HEK293 (cell line): ENCODE measurements around the gene NTMT1.

Source experiments
- GLIS2 ChIP-seq: fragments of 450-650 bp; formaldehyde crosslinking; IDR thresholded peaks from 2 replicates; pipeline ENCODE4 v1.5.1; 2016; ENCODE audit warnings: missing biosample characterization, missing genetic modification characterization
- HOXC10 ChIP-seq: sonication (generic); formaldehyde crosslinking; IDR thresholded peaks from 2 replicates; pipeline ENCODE4 v1.8.1; 2023; ENCODE audit warnings: mild to moderate bottlenecking, missing genetic modification reagents
- KLF8 ChIP-seq: fragments of 450-650 bp; formaldehyde crosslinking; IDR thresholded peaks from 2 replicates; pipeline ENCODE4 v1.5.1; 2016; ENCODE audit warnings: missing biosample characterization, missing genetic modification characterization
- KLF9 ChIP-seq: fragments of 450-650 bp; formaldehyde crosslinking; IDR thresholded peaks from 2 replicates; pipeline ENCODE4 v1.5.1; 2016; ENCODE audit warnings: missing biosample characterization, missing genetic modification characterization, low read depth
- PATZ1 ChIP-seq: fragments of 450-650 bp; formaldehyde crosslinking; IDR thresholded peaks from 2 replicates; pipeline ENCODE4 v1.5.1; 2016; ENCODE audit warnings: missing biosample characterization, missing genetic modification characterization
- PRDM10 ChIP-seq: fragments of 450-650 bp; formaldehyde crosslinking; IDR thresholded peaks from 2 replicates; pipeline ENCODE4 v1.5.1; 2016; ENCODE audit warnings: missing biosample characterization, missing genetic modification characterization
- ZBTB48 ChIP-seq: fragments of 450-650 bp; formaldehyde crosslinking; IDR thresholded peaks from 2 replicates; pipeline ENCODE4 v1.5.1; 2016; ENCODE audit warnings: missing biosample characterization, missing genetic modification characterization
- ZBTB49 ChIP-seq: fragments of 450-650 bp; formaldehyde crosslinking; IDR thresholded peaks from 2 replicates; pipeline ENCODE4 v1.5.1; 2016; ENCODE audit warnings: missing biosample characterization, missing genetic modification characterization, low read depth
- ZFP69B ChIP-seq: fragments of 450-650 bp; formaldehyde crosslinking; IDR thresholded peaks from 2 replicates; pipeline ENCODE4 v1.5.1; 2016; ENCODE audit warnings: missing biosample characterization, missing genetic modification characterization
- ZNF146 ChIP-seq: fragments of 450-650 bp; formaldehyde crosslinking; IDR thresholded peaks from 2 replicates; pipeline ENCODE4 v1.5.1; 2016; ENCODE audit warnings: missing biosample characterization, missing genetic modification characterization
- ZNF2 ChIP-seq: fragments of 450-650 bp; formaldehyde crosslinking; IDR thresholded peaks from 2 replicates; pipeline ENCODE4 v1.5.1; 2016; ENCODE audit warnings: missing biosample characterization, missing genetic modification characterization
- ZNF221 ChIP-seq: fragments of 450-650 bp; formaldehyde crosslinking; IDR thresholded peaks from 2 replicates; pipeline ENCODE4 v1.5.1; 2017; ENCODE audit warnings: missing biosample characterization, missing genetic modification characterization, borderline replicate concordance
- ZNF239 ChIP-seq: fragments of 450-650 bp; formaldehyde crosslinking; IDR thresholded peaks from 2 replicates; pipeline ENCODE4 v1.5.1; 2016; ENCODE audit warnings: missing biosample characterization, missing genetic modification characterization
- ZNF335 ChIP-seq: fragments of 450-650 bp; formaldehyde crosslinking; conservative IDR thresholded peaks from 2 replicates; pipeline ENCODE4 v1.5.1; 2016; ENCODE audit warnings: missing biosample characterization, missing genetic modification characterization
- ZNF398 ChIP-seq: fragments of 450-650 bp; formaldehyde crosslinking; IDR thresholded peaks from 2 replicates; pipeline ENCODE4 v1.5.1; 2017; ENCODE audit warnings: missing biosample characterization, missing genetic modification characterization
- ZNF544 ChIP-seq: fragments of 450-650 bp; formaldehyde crosslinking; IDR thresholded peaks from 2 replicates; pipeline ENCODE4 v1.5.0; 2017; ENCODE audit warnings: missing biosample characterization, missing genetic modification characterization
- ZNF558 ChIP-seq: fragments of 450-650 bp; formaldehyde crosslinking; IDR thresholded peaks from 2 replicates; pipeline ENCODE4 v1.5.1; 2016; ENCODE audit warnings: missing biosample characterization, missing genetic modification characterization
- ZNF571 ChIP-seq: fragments of 450-650 bp; formaldehyde crosslinking; IDR thresholded peaks from 2 replicates; pipeline ENCODE4 v1.5.0; 2017; ENCODE audit warnings: missing biosample characterization, missing genetic modification characterization

The NTMT1 gene

GRCh38 chr9:129624168-129624759, 1.7 kb upstream of the NTMT1 start (continued):
- TF ChIP-seq ZBTB49 (tag by site-specific recombination) (no peak), HOXC10 (CRISPR knock-in tag) (no peak), ZNF544 (tag by site-specific recombination) (no peak), ZBTB48 (tag by site-specific recombination) (no peak), ZNF335 (tag by site-specific recombination) (0 out of 2 replicates have a peak, but pooled peaks have one; percentile 3), ZNF398 (tag by site-specific recombination) (no peak), KLF9 (tag by site-specific recombination) (no peak), ZNF558 (tag by site-specific recombination) (no peak), ZNF146 (tag by site-specific recombination) (no peak), ZNF571 (tag by site-specific recombination) (no peak), PRDM10 (tag by site-specific recombination) (peak; percentile 31; the same call in 1 of the 2 replicates), PATZ1 (no peak), ZNF221 (no peak), GLIS2 (tag by site-specific recombination) (no peak), ZFP69B (tag by site-specific recombination) (no peak), ZNF2 (peak; percentile 49; the same call in 1 of the 2 replicates), KLF8 (tag by site-specific recombination) (no peak), ZNF239 (tag by site-specific recombination) (no peak)
